GM18511 (cell line): ENCODE data around the gene ADGRE1.
A peak's percentile ranks its signal among the peaks of the same experiment; 100 is the strongest.
"Not testable (repeated sequence)": the region's sequence is repeated elsewhere in the genome, so short reads cannot be mapped to it uniquely, and the experiment has no call there.

ENCODE experiments used
- ATAC-seq: cut with Tn5 transposase; IDR thresholded peaks from one replicate; pipeline ENCODE4 v1.9.1; 2021; ENCODE audit warnings: mild to moderate bottlenecking, moderate library complexity; ENCODE audit not compliant: unreplicated experiment

ADGRE1 gene, protein sequence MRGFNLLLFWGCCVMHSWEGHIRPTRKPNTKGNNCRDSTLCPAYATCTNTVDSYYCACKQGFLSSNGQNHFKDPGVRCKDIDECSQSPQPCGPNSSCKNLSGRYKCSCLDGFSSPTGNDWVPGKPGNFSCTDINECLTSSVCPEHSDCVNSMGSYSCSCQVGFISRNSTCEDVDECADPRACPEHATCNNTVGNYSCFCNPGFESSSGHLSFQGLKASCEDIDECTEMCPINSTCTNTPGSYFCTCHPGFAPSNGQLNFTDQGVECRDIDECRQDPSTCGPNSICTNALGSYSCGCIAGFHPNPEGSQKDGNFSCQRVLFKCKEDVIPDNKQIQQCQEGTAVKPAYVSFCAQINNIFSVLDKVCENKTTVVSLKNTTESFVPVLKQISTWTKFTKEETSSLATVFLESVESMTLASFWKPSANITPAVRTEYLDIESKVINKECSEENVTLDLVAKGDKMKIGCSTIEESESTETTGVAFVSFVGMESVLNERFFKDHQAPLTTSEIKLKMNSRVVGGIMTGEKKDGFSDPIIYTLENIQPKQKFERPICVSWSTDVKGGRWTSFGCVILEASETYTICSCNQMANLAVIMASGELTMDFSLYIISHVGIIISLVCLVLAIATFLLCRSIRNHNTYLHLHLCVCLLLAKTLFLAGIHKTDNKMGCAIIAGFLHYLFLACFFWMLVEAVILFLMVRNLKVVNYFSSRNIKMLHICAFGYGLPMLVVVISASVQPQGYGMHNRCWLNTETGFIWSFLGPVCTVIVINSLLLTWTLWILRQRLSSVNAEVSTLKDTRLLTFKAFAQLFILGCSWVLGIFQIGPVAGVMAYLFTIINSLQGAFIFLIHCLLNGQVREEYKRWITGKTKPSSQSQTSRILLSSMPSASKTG

GRCh38 chr19:6887316-6887715, at the start of gene ADGRE1:
Gene ADGRE1 (plus strand): TSS chr19:6887579. CDS start chr19:6887609, 30 bp downstream.
- no peak for ATAC-seq

DNA sequence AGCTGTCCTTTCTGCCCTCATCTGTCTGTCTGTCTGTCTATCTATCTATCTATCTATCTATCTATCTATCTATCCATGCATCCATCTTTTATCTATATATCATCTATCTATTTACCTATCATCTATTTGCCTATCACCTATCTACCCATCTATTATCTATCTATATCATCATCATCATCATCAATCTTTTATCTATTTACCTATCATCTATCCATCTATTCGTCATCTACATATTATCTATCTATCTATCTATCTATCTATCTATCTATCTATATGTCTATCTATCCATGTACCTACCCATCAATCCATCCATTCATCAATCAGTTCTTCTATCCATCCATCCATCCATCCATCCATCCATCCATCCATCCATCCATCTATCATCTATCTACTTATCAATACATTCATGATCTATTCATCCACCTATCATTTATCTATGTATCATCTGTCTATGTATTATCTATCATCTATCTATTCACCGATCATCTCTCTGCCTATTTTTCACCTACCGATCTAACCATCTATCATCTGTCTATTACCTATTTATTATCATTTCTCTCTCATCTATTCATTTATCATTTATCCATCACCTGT, 49.2 kb upstream of the ADGRE1 start:
- ATAC-seq, result no peak

DNA sequence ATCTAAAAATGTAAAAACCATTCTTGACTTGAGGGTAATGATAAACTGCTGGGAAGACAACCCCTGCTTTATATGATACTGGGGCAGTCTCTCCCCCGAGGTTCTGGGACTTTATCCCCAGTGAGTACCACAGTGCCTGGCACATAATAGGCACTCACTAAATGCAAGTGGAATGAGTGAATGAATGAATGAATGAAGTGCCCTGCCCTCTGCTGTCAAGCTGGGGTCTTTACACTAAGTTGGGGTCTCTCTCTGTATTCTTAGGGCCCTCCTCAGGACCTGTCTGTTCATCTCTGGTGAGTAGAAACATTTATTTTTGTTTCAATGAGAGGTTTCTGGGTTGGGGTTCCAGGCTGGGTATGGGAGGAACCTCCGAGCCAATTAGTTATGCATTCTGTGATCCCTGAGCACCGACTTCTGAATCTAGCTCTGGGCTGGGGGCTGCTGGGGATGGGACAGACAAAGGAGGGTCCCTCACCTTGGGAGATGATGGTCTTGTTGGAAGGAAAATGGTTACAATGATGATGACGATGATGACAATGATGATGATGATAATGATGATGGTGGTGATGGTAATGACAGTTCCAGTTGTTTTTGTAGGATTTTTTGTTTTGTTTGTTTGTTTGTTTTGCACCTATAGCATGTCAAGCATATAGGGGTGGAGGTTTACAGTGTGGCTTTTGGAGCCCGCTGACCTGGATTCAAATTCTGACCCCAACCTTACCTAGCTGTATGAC, 44.3 kb upstream of the ADGRE1 start:
- ATAC-seq, result no peak

DNA sequence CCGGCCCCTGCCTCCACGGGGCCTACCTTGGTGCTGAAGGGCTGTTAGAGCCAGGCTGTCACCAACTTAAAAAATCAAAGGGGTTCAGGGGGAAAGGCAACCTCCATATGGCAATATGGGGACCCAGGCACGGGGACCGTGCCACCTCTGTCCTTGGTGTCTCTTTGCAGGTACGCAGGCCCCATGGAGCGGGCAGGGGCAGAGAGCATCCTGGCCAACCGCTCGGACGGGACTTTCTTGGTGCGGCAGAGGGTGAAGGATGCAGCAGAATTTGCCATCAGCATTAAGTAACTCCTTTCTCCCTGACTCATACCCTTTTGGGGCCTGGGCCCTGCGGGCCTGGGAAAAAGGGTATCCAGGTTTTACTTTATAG, 39.6 kb upstream of the ADGRE1 start:
- no peak for ATAC-seq

DNA sequence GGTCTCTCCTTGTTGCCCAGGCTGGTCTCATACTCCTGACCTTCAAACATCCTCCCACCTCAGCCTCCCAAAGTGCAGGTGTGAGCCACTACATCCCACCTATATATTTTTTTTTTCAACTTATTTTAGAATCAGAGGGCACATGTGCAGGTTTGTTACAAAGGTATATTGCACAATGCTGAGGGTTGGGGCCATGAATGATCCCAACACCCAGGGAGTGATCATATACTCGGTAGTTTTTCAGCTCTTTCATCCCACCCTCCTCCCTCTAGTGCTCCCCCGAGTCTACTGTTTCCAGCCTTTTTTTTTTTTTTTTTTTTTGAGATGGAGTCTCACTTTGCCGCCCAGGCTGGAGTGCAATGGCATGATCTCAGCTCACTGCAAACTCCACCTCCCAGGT, 38.4 kb upstream of the ADGRE1 start:
- no peak for ATAC-seq

- no peak for ATAC-seq
These were observed 37.5 kb upstream of the ADGRE1 start for GRCh38 chr19:6849876-6850275.

- ATAC-seq, result no peak
These were observed 36.0 kb upstream of the ADGRE1 start for GRCh38 chr19:6851359-6851758.

- no peak for ATAC-seq
These were observed 35.4 kb upstream of the ADGRE1 start for GRCh38 chr19:6852001-6852400.

DNA sequence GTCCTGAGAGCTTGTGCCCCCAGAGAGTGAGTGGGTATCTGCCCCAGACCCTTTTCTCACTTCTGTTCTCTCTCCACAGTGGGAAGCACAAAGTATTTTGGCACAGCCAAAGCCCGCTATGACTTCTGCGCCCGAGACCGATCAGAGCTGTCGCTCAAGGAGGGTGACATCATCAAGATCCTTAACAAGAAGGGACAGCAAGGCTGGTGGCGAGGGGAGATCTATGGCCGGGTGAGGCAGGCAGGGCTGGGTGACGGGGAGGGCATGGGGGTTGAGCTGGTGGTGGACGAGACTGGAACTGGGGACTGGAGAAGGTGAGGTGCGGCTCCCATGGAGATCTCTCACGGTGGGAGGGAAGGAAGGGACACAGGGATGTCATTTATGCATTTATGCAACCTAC, 33.5 kb upstream of the ADGRE1 start:
- ATAC-seq, result no peak

DNA sequence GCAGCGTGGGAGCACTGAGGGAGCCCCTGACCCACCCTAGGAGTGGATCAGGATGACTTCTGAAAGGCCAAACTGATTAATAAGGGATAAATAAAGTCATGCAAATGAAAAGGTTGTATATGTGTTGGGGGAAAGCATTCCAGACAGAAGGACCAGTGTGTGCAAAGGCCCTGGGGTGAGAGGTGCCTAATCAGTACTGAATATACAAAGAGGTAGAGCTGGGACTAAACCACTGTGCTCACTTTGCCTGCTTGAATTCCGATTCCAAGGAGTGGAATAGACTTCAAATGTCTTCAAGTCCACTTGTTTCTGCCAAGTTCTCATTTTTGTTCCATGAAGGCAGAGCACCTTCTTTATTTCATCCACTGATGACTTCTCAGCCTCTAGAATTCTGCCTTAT, 32.6 kb upstream of the ADGRE1 start:
- ATAC-seq, result no peak

DNA sequence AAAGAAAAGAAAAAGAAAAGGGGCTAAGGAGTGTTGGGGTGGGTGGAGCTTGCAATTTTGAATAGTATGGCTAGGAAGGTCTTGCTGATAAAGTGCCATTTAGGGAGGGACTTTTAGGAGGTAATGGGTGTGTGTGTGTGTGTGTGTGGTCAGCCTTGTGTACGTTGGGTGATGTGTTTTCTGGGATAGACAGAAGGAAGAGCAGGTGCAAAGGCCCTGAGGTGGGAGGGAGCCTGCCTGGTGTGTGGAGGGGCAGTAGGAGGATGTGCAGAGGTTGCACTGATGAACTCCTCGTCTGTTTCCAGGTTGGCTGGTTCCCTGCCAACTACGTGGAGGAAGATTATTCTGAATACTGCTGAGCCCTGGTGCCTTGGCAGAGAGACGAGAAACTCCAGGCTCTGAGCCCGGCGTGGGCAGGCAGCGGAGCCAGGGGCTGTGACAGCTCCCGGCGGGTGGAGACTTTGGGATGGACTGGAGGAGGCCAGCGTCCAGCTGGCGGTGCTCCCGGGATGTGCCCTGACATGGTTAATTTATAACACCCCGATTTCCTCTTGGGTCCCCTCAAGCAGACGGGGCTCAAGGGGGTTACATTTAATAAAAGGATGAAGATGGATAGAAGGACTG, 30.5 kb upstream of the ADGRE1 start:
- no peak for ATAC-seq

DNA sequence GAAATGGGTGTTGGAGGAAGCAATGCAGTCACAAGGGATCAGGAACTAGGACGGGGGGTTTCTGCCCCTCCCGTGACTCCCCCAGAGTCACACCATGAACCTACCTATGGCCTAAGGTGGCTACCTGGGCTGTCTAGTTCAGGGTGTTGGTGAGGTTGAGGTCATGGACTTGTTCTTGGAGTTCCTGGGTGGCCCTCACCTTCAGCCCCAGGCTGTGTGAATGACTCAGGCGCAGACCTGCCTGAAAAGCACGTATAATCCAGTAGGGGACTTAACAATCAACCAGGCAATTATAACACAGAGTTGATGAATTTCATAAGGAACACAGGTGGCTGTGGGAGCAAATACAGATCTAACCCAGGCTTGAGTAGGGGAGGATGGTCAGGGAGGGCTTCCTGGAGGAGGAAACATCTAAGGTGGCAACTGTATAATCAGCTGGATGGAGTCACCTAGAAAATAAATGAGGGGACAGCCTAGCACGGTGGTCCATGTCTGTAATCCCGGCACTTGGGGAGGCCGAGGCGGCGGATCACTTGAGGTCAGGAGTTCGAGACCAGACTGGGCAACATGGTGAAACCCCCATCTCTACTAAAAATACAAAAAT, 25.6 kb upstream of the ADGRE1 start:
- ATAC-seq, result no peak

GRCh38 chr19:6862673-6863078, 24.7 kb upstream of the ADGRE1 start:
- peak; percentile 68 for ATAC-seq

- ATAC-seq, result no peak
These were observed 22.9 kb upstream of the ADGRE1 start for GRCh38 chr19:6864325-6864940.

- no peak for ATAC-seq
These were observed 21.5 kb upstream of the ADGRE1 start for GRCh38 chr19:6865849-6866248.

DNA sequence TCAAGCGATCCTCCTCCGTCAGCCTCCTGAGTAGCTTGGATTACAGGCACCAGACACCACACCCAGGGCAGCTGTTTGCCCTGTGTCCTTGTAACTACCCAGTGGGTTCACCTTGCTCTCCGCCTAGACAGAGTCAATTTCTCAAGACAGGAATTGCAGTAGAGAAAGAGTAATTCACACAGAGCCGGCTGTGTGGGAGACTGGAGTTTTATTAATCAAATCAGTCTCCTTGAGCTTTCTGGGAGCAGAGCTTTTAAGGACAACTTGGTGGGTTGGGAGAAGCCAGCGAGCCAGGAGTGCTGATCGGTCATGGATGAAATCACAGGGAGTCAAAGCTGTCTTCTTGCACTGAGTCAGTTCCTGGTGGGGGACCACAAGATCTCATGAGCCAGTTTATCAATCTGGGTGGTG, 20.6 kb upstream of the ADGRE1 start:
- no peak for ATAC-seq

DNA sequence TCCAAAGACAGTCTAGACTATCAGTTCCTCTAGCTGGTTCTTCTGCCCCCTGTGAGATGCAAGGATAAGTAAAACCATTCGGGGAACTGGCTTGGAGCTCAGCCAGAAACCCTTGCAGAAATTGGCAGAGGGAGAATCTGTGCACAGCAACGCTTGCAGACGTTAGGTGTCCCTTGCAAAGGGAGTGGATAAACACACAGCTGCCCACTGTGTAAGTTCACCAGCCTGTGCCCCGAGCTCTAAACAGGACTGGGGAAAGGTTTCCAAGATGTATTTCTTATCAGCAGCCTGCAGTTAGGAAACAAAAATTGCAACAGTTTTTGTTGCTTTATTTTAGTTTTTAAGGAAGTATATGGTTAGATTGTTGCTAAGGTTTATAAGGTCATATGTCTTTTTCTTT, 19.0 kb upstream of the ADGRE1 start:
- ATAC-seq, result no peak

- not testable (repeated sequence) for ATAC-seq
These were observed 18.1 kb upstream of the ADGRE1 start for GRCh38 chr19:6869151-6869882.
